Activated CD4-positive, alpha-beta T cell treated with anti-CD3 and anti-CD28 coated beads for 36 hours (primary cell): Measurements from ENCODE around the gene NRXN3. TPM values are rescaled to one million over a fixed set of nuclear protein-coding genes. Genes with fewer than 3 reads are reported as not detected.

Experiments used
- ATAC-seq: fragments of 200-7000 bp; cut with Tn5 transposase; one replicate; pipeline ENCODE4 v1.10.0; 2021; ENCODE audit warnings: mild to moderate bottlenecking, moderate library complexity
- CTCF ChIA-PET: fragments of 350-600 bp; sonication (Branson Sonifier 250); formaldehyde crosslinking; loops from one replicate; lab custom pipeline; 2021; ENCODE audit warnings: antibody characterized with exemption; lab: Charles Lee
- POLR2A ChIA-PET: fragments of 350-600 bp; sonication (Branson Sonifier 250); formaldehyde crosslinking; loops from one replicate; lab custom pipeline; 2021; ENCODE audit warnings: antibody characterized with exemption, inconsistent platforms; lab: Charles Lee
- DNase-seq: peaks from one replicate; pipeline ENCODE4 v3.0.0-alpha.2; 2020
- H3K27ac Mint-ChIP-seq: one replicate; pipeline ENCODE4 v1.8.0; 2021; ENCODE audit warnings: mixed read lengths
- H3K27me3 Mint-ChIP-seq: one replicate; pipeline ENCODE4 v1.8.0; 2021; ENCODE audit warnings: mixed read lengths
- H3K36me3 Mint-ChIP-seq: one replicate; pipeline ENCODE4 v1.8.0; 2021; ENCODE audit warnings: low read depth, mixed read lengths
- H3K4me1 Mint-ChIP-seq: one replicate; pipeline ENCODE4 v1.8.0; 2021; ENCODE audit warnings: mixed read lengths
- H3K4me3 Mint-ChIP-seq: one replicate; pipeline ENCODE4 v1.8.0; 2021; ENCODE audit warnings: mild to moderate bottlenecking, moderate library complexity, mixed read lengths
- H3K9me3 Mint-ChIP-seq: one replicate; pipeline ENCODE4 v1.8.0; 2021; ENCODE audit warnings: low read depth, mixed read lengths
- intact Hi-C, 2 experiments: fragments of 100-400 bp; cut with DNase I in 1 of 2; cut with micrococcal nuclease in 1 of 2; formaldehyde crosslinking; loops; one replicate each; pipeline versions ENCODE4 v1.14.2 to v1.15.1; 2022 to 2024; cut with DNase I, micrococcal nuclease
- total RNA-seq, 2 experiments: library from RNA; stranded (reverse); gene quantifications; one replicate each; pipeline ENCODE4 v1.2.3, GENCODE V29; 2021

Gene NRXN3
- total RNA-seq, 2 experiments from 2014 or later = not detected

GRCh38 chr14:79064214-79064613 lies 894.0 kb downstream of the NRXN3 start:
- Mint-ChIP-seq H3K9me3 (peaks cover 2% of the 10 kb centered on the region), H3K36me3 (no peaks in the 10 kb centered on the region), H3K4me1 (no peaks in the 10 kb centered on the region), H3K4me3 (no peak overlapping the region), H3K27ac (no peak overlapping the region), H3K27me3 (no peaks in the 10 kb centered on the region)
- POLR2A ChIA-PET = no interaction called here
- DNase-seq = no peak
- no peak for ATAC-seq
- CTCF ChIA-PET = no interaction called here
- intact Hi-C loops = no loop called here

- ChIA-PET CTCF (no interaction called here), POLR2A (no interaction called here)
- H3K36me3 Mint-ChIP-seq = no peaks in the 10 kb centered on the region
- no peak overlapping the region for H3K4me3 Mint-ChIP-seq
- no peak for ATAC-seq
- DNase-seq = no peak
- no peak overlapping the region for H3K27ac Mint-ChIP-seq
- intact Hi-C loops = no loop called here
- H3K4me1 Mint-ChIP-seq = no peaks in the 10 kb centered on the region
- H3K9me3 Mint-ChIP-seq = no peaks in the 10 kb centered on the region
- H3K27me3 Mint-ChIP-seq = peaks cover 3% of the 10 kb centered on the region
These were observed 904.3 kb downstream of the NRXN3 start for GRCh38 chr14:79074510-79074909.

- ATAC-seq = no peak
- DNase-seq = no peak
- Mint-ChIP-seq H3K27ac (no peak overlapping the region), H3K36me3 (no peaks in the 10 kb centered on the region), H3K4me3 (no peak overlapping the region), H3K27me3 (no peaks in the 10 kb centered on the region), H3K9me3 (no peaks in the 10 kb centered on the region), H3K4me1 (no peaks in the 10 kb centered on the region)
- CTCF ChIA-PET = no interaction called here
- POLR2A ChIA-PET = no interaction called here
- intact Hi-C loops = no loop called here
These were observed 906.3 kb downstream of the NRXN3 start for GRCh38 chr14:79076428-79076827.

- no peaks in the 10 kb centered on the region for H3K4me1 Mint-ChIP-seq
- ATAC-seq = no peak
- intact Hi-C loops = no loop called here
- POLR2A ChIA-PET = no interaction called here
- H3K27ac Mint-ChIP-seq = no peak overlapping the region
- DNase-seq = no peak
- H3K9me3 Mint-ChIP-seq = no peaks in the 10 kb centered on the region
- CTCF ChIA-PET = no interaction called here
- H3K36me3 Mint-ChIP-seq = no peaks in the 10 kb centered on the region
- no peaks in the 10 kb centered on the region for H3K27me3 Mint-ChIP-seq
- H3K4me3 Mint-ChIP-seq = no peak overlapping the region
These were observed 906.9 kb downstream of the NRXN3 start for GRCh38 chr14:79077096-79077495.

- no peak for ATAC-seq
- no peak for DNase-seq
- H3K4me3 Mint-ChIP-seq = no peak overlapping the region
- no peaks in the 10 kb centered on the region for H3K4me1 Mint-ChIP-seq
- CTCF ChIA-PET = no interaction called here
- intact Hi-C loops = no loop called here
- H3K9me3 Mint-ChIP-seq = no peaks in the 10 kb centered on the region
- H3K36me3 Mint-ChIP-seq = no peaks in the 10 kb centered on the region
- no peaks in the 10 kb centered on the region for H3K27me3 Mint-ChIP-seq
- no peak overlapping the region for H3K27ac Mint-ChIP-seq
- POLR2A ChIA-PET = no interaction called here
These were observed 909.9 kb downstream of the NRXN3 start for GRCh38 chr14:79080040-79080439.

GRCh38 chr14:79082883-79083282 lies 912.7 kb downstream of the NRXN3 start:
- CTCF ChIA-PET = no interaction called here
- Mint-ChIP-seq H3K4me1 (no peaks in the 10 kb centered on the region), H3K36me3 (no peaks in the 10 kb centered on the region), H3K4me3 (no peak overlapping the region), H3K27me3 (no peaks in the 10 kb centered on the region), H3K27ac (no peak overlapping the region), H3K9me3 (no peaks in the 10 kb centered on the region)
- ATAC-seq = no peak
- POLR2A ChIA-PET = no interaction called here
- DNase-seq = no peak
- intact Hi-C loops = no loop called here

- Mint-ChIP-seq H3K27ac (no peak overlapping the region), H3K4me3 (no peak overlapping the region), H3K36me3 (no peaks in the 10 kb centered on the region), H3K27me3 (no peaks in the 10 kb centered on the region), H3K9me3 (no peaks in the 10 kb centered on the region), H3K4me1 (no peaks in the 10 kb centered on the region)
- intact Hi-C loops = no loop called here
- POLR2A ChIA-PET = no interaction called here
- ATAC-seq (no peak), DNase-seq (no peak)
- CTCF ChIA-PET = no interaction called here
These were observed 913.2 kb downstream of the NRXN3 start for GRCh38 chr14:79083356-79083755.

GRCh38 chr14:79084861-79085260 lies 914.7 kb downstream of the NRXN3 start:
- DNase-seq (no peak), ATAC-seq (no peak)
- intact Hi-C loops = no loop called here
- H3K36me3 Mint-ChIP-seq = no peaks in the 10 kb centered on the region
- CTCF ChIA-PET = no interaction called here
- POLR2A ChIA-PET = no interaction called here
- H3K4me3 Mint-ChIP-seq = no peak overlapping the region
- no peak overlapping the region for H3K27ac Mint-ChIP-seq
- no peaks in the 10 kb centered on the region for H3K27me3 Mint-ChIP-seq
- H3K9me3 Mint-ChIP-seq = no peaks in the 10 kb centered on the region
- no peaks in the 10 kb centered on the region for H3K4me1 Mint-ChIP-seq

- Mint-ChIP-seq H3K27ac (no peak overlapping the region), H3K4me1 (no peaks in the 10 kb centered on the region), H3K9me3 (no peaks in the 10 kb centered on the region), H3K4me3 (no peak overlapping the region), H3K36me3 (no peaks in the 10 kb centered on the region), H3K27me3 (no peaks in the 10 kb centered on the region)
- ChIA-PET POLR2A (no interaction called here), CTCF (no interaction called here)
- ATAC-seq (no peak), DNase-seq (no peak)
- intact Hi-C loops = no loop called here
These were observed 919.4 kb downstream of the NRXN3 start for GRCh38 chr14:79089576-79089975.

GRCh38 chr14:79090641-79091180 lies 920.5 kb downstream of the NRXN3 start:
- H3K9me3 Mint-ChIP-seq = no peaks in the 10 kb centered on the region
- no peaks in the 10 kb centered on the region for H3K27me3 Mint-ChIP-seq
- POLR2A ChIA-PET = no interaction called here
- no peak overlapping the region for H3K27ac Mint-ChIP-seq
- DNase-seq = no peak
- intact Hi-C loops = no loop called here
- H3K36me3 Mint-ChIP-seq = no peaks in the 10 kb centered on the region
- no peak overlapping the region for H3K4me3 Mint-ChIP-seq
- CTCF ChIA-PET = interaction anchor here (1.5 kb wide), 1 partner anchor 130 kb away, joined by 3 read pairs; no protein-coding TSS in a partner anchor
- no peaks in the 10 kb centered on the region for H3K4me1 Mint-ChIP-seq
- no peak for ATAC-seq

- ATAC-seq = no peak
- Mint-ChIP-seq H3K9me3 (no peaks in the 10 kb centered on the region), H3K4me1 (no peaks in the 10 kb centered on the region), H3K4me3 (no peak overlapping the region), H3K36me3 (no peaks in the 10 kb centered on the region), H3K27ac (no peak overlapping the region), H3K27me3 (no peaks in the 10 kb centered on the region)
- no peak for DNase-seq
- ChIA-PET POLR2A (no interaction called here), CTCF (interaction anchor here (1.5 kb wide), 1 partner anchor 131 kb away, joined by 3 read pairs; no protein-coding TSS in a partner anchor)
- intact Hi-C loops = no loop called here
These were observed 921.3 kb downstream of the NRXN3 start for GRCh38 chr14:79091381-79091963.

- no peaks in the 10 kb centered on the region for H3K4me1 Mint-ChIP-seq
- no peak overlapping the region for H3K4me3 Mint-ChIP-seq
- no peaks in the 10 kb centered on the region for H3K36me3 Mint-ChIP-seq
- POLR2A ChIA-PET = no interaction called here
- no peak for DNase-seq
- H3K9me3 Mint-ChIP-seq = no peaks in the 10 kb centered on the region
- H3K27ac Mint-ChIP-seq = no peak overlapping the region
- intact Hi-C loops = no loop called here
- CTCF ChIA-PET = no interaction called here
- no peaks in the 10 kb centered on the region for H3K27me3 Mint-ChIP-seq
- no peak for ATAC-seq
These were observed 923.4 kb downstream of the NRXN3 start for GRCh38 chr14:79093531-79093930.
